GM12864 (cell line): ENCODE results near the gene CHST9.
"Not testable (repeated sequence)": the region's sequence is repeated elsewhere in the genome, so short reads cannot be mapped to it uniquely, and the experiment has no call there.

ENCODE experiments used
- DNase-seq: peaks from one replicate; pipeline ENCODE4 v3.0.0-alpha.2; 2011; ENCODE audit warnings: low read depth
- H3K4me3 ChIP-seq: 2 replicates; pipeline ENCODE4 v1.5.1; 2011; ENCODE audit warnings: mild to moderate bottlenecking, low read depth, low read length, control low read depth
- TF ChIP-seq, protein P1 (sequence below): IDR thresholded peaks from 2 replicates; pipeline ENCODE4 v1.5.1; 2011; ENCODE audit warnings: low read depth, mild to moderate bottlenecking, moderate library complexity, low read length, control low read depth, inconsistent platforms; ENCODE audit errors: missing control alignments

The CHST9 gene

DNA sequence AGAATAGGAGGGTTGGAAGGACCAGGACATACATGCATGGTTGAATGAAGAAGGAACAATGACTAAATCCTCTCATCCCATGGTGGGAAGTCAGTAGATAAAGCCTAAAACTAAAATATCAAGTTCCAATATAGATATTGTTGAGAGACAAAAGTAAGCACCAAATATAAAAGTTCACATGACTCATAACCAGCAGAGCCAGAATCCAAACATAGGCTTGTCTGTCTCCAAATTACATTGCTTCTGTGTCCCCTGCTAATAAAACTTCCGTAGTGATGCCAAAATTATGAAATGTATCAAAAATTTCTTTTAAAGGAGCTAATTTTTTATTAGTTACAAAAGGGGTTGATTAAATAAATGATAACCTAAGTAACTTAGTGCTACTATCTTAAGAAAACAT lies 19.7 kb downstream of the CHST9 start:
- H3K4me3 ChIP-seq: no peak overlapping the region
- TF ChIP-seq, protein P1, sequence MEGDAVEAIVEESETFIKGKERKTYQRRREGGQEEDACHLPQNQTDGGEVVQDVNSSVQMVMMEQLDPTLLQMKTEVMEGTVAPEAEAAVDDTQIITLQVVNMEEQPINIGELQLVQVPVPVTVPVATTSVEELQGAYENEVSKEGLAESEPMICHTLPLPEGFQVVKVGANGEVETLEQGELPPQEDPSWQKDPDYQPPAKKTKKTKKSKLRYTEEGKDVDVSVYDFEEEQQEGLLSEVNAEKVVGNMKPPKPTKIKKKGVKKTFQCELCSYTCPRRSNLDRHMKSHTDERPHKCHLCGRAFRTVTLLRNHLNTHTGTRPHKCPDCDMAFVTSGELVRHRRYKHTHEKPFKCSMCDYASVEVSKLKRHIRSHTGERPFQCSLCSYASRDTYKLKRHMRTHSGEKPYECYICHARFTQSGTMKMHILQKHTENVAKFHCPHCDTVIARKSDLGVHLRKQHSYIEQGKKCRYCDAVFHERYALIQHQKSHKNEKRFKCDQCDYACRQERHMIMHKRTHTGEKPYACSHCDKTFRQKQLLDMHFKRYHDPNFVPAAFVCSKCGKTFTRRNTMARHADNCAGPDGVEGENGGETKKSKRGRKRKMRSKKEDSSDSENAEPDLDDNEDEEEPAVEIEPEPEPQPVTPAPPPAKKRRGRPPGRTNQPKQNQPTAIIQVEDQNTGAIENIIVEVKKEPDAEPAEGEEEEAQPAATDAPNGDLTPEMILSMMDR: no peak
- no peak for DNase-seq

- TF ChIP-seq, protein P1: no peak
- no peak for DNase-seq
- no peak overlapping the region for H3K4me3 ChIP-seq
Observed at GRCh38 chr18:27164905-27165304, 20.2 kb downstream of the CHST9 start.

GRCh38 chr18:27163197-27163716 lies 21.9 kb downstream of the CHST9 start:
- not testable (repeated sequence) for H3K4me3 ChIP-seq, DNase-seq

- not testable (repeated sequence) for H3K4me3 ChIP-seq, DNase-seq
Observed at GRCh38 chr18:27149240-27149639, 35.9 kb downstream of the CHST9 start.

- no peak for DNase-seq
- TF ChIP-seq, protein P1: no peak
- H3K4me3 ChIP-seq: no peak overlapping the region
Observed at GRCh38 chr18:27144672-27145071, 40.4 kb downstream of the CHST9 start.

- TF ChIP-seq, protein P1: no peak
- no peak for DNase-seq
- no peak overlapping the region for H3K4me3 ChIP-seq
Observed at GRCh38 chr18:27143580-27144287, 41.4 kb downstream of the CHST9 start.

DNA sequence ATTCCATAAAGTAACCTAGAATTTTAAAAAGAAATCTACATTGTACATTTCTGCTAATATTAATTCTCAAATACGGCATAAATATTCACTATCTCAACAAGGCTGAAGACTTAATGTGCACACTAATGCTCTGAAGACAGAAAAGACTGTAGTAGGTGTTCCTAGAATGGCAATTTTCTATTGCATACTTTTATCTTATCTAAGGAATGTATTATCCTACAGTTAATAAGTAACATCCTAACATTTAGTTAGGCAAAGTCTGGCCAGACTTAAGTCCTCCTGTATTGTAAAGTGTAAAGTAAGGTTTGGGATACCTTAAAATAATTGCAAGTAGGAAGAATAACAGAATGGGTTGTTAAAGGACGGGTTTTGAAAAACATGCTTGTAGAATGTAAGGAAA lies 42.2 kb downstream of the CHST9 start:
- H3K4me3 ChIP-seq: no peak overlapping the region
- TF ChIP-seq, protein P1: no peak
- DNase-seq: no peak

DNA sequence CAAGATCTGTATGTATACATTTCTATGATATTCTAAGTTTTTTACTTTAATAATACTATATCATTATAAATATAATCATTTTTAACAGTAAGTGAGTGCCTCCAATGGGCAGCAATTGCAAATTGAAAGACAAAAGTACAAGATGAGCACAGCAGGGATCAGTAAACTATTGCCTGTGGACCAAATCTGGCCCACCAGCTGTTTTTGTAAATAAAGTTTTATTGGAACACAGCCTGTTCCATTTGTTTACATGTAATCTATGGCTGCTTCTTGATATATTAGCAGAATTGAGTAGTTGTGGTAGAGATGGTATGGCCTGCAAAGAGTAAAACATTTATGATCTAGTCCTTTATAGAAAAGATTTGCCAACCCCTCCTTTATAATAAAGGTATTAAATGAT lies 43.2 kb downstream of the CHST9 start:
- DNase-seq: no peak
- TF ChIP-seq, protein P1: no peak
- H3K4me3 ChIP-seq: no peak overlapping the region
